GM23338 (cell line): ENCODE measurements around the gene CLPTM1L. TPM values are rescaled to one million over a fixed set of nuclear protein-coding genes. Genes with fewer than 3 reads are reported as not detected.

ENCODE experiments used
- ATAC-seq: fragments of 200-7000 bp; cut with Tn5 transposase; 3 replicates; pipeline ENCODE4 v1.9.1; 2020
- DNase-seq: peaks from one replicate; pipeline ENCODE4 v3.0.0-alpha.2; 2015; ENCODE audit warnings: low spot score
- H2AFZ ChIP-seq: fragments of 200-600 bp; sonication (generic); 2 replicates; pipeline ENCODE4 v1.8.0; 2016; ENCODE audit warnings: antibody characterized with exemption, mild to moderate bottlenecking, moderate library complexity
- H3F3A ChIP-seq: fragments of 200-600 bp; sonication (generic); replicated peaks from 2 replicates; pipeline ENCODE4 v1.8.0; 2017; ENCODE audit warnings: antibody characterized with exemption, mixed run types, low read depth
- H3K27ac ChIP-seq: fragments of 200-600 bp; sonication (generic); 2 replicates; pipeline ENCODE4 v1.6.1; 2016; ENCODE audit warnings: low read depth
- H3K27me3 ChIP-seq: fragments of 200-600 bp; sonication (generic); 2 replicates; pipeline ENCODE4 v1.8.0; 2016; ENCODE audit warnings: mild to moderate bottlenecking, mixed run types, moderate library complexity; ENCODE audit not compliant: insufficient read depth
- H3K36me3 ChIP-seq: fragments of 200-600 bp; sonication (generic); 2 replicates; pipeline ENCODE4 v1.8.0; 2016; ENCODE audit warnings: mild to moderate bottlenecking; ENCODE audit not compliant: insufficient read depth
- H3K4me1 ChIP-seq: fragments of 200-600 bp; sonication (generic); 2 replicates; pipeline ENCODE4 v1.8.0; 2016; ENCODE audit warnings: mild to moderate bottlenecking, moderate library complexity; ENCODE audit not compliant: insufficient read depth
- H3K4me2 ChIP-seq: fragments of 200-600 bp; sonication (generic); 2 replicates; pipeline ENCODE4 v1.7.1; 2017; ENCODE audit warnings: mixed run types
- H3K4me3 ChIP-seq: fragments of 200-600 bp; sonication (generic); 2 replicates; pipeline ENCODE4 v1.6.1; 2016; ENCODE audit warnings: mixed run types
- H3K79me2 ChIP-seq: fragments of 200-600 bp; sonication (generic); replicated peaks from 2 replicates; pipeline ENCODE4 v1.8.0; 2017; ENCODE audit warnings: mild to moderate bottlenecking; ENCODE audit not compliant: insufficient read depth
- H3K9me2 ChIP-seq: fragments of 200-600 bp; sonication (generic); 2 replicates; pipeline ENCODE4 v1.8.0; 2017; ENCODE audit not compliant: insufficient read depth
- H4K20me1 ChIP-seq: fragments of 200-600 bp; sonication (generic); replicated peaks from 2 replicates; pipeline ENCODE4 v1.8.0; 2017; ENCODE audit warnings: mild to moderate bottlenecking; ENCODE audit not compliant: insufficient read depth
- H3K27ac Mint-ChIP-seq: 2 replicates; pipeline ENCODE4 v1.8.0; 2020; ENCODE audit warnings: inconsistent platforms, mild to moderate bottlenecking, moderate library complexity, mixed read lengths
- H3K27me3 Mint-ChIP-seq: 3 replicates; pipeline ENCODE4 v1.8.0; 2022; ENCODE audit warnings: low read depth, mild to moderate bottlenecking, moderate library complexity, mixed read lengths, inconsistent platforms; ENCODE audit not compliant: insufficient read depth, poor library complexity
- H3K36me3 Mint-ChIP-seq: 3 replicates; pipeline ENCODE4 v1.8.0; 2021; ENCODE audit warnings: low read depth, mild to moderate bottlenecking, inconsistent platforms, moderate library complexity, mixed read lengths
- H3K4me1 Mint-ChIP-seq: 3 replicates; pipeline ENCODE4 v1.8.0; 2020; ENCODE audit warnings: mild to moderate bottlenecking, inconsistent platforms, mixed read lengths
- H3K4me3 Mint-ChIP-seq: 3 replicates; pipeline ENCODE4 v1.8.0; 2021; ENCODE audit warnings: moderate library complexity, mild to moderate bottlenecking, inconsistent platforms, mixed read lengths
- H3K9me3 Mint-ChIP-seq: 3 replicates; pipeline ENCODE4 v1.8.0; 2020; ENCODE audit warnings: moderate library complexity, mild to moderate bottlenecking, inconsistent platforms, mixed read lengths
- CREB1 ChIP-seq: fragments of 250-450 bp; sonication (Bioruptor Pico); IDR thresholded peaks from 2 replicates; pipeline ENCODE4 v1.5.0; 2020; ENCODE audit warnings: low read depth, mild to moderate bottlenecking, moderate library complexity
- JUNB ChIP-seq: IDR thresholded peaks from one replicate; pipeline ENCODE4 v1.6.1; 2016; ENCODE audit warnings: antibody characterized with exemption; ENCODE audit not compliant: unreplicated experiment
- NANOG ChIP-seq: IDR thresholded peaks from 2 replicates; pipeline ENCODE4 v1.6.1; 2016; ENCODE audit warnings: antibody characterized with exemption, borderline replicate concordance
- POLR2AphosphoS5 ChIP-seq: IDR thresholded peaks from 2 replicates; pipeline ENCODE4 v1.6.1; 2016; ENCODE audit warnings: antibody characterized with exemption, low read depth
- ZNF114 ChIP-seq: fragments of 250-450 bp; sonication (Bioruptor Pico); IDR thresholded peaks from 2 replicates; pipeline ENCODE4 v1.5.0; 2020; ENCODE audit warnings: mild to moderate bottlenecking, moderate library complexity
- ZNF331 ChIP-seq: fragments of 250-450 bp; sonication (Bioruptor Pico); IDR thresholded peaks from 2 replicates; pipeline ENCODE4 v1.5.0; 2020; ENCODE audit warnings: low read depth, mild to moderate bottlenecking, moderate library complexity
- polyA plus RNA-seq: library from polyadenylated mRNA; unstranded; fragments of >200 nt; fragmentation: Nextera tagmentation; extraction: Ambion mirVana; gene quantifications from 2 replicates; pipeline ENCODE4 v1.2.1, GENCODE V29; 2016
- total RNA-seq: library from RNA; depleted of rRNA; stranded (reverse); fragments of >200 nt; shearing (Covaris generic); gene quantifications from 2 replicates; pipeline ENCODE4 v1.2.3, GENCODE V29; 2014
- TF ChIP-seq, protein P1 (sequence below): fragments of 250-450 bp; sonication (Bioruptor Pico); IDR thresholded peaks from 2 replicates; pipeline ENCODE4 v1.5.0; 2020; ENCODE audit warnings: mild to moderate bottlenecking, moderate library complexity
- TF ChIP-seq, protein P2 (sequence below): IDR thresholded peaks from one replicate; pipeline ENCODE4 v1.6.1; 2018; ENCODE audit warnings: antibody characterized with exemption; ENCODE audit not compliant: unreplicated experiment

The CLPTM1L gene
- total and polyA plus RNA-seq, 2 experiments from 2014 or later = 39.9 to 110 TPM

DNA sequence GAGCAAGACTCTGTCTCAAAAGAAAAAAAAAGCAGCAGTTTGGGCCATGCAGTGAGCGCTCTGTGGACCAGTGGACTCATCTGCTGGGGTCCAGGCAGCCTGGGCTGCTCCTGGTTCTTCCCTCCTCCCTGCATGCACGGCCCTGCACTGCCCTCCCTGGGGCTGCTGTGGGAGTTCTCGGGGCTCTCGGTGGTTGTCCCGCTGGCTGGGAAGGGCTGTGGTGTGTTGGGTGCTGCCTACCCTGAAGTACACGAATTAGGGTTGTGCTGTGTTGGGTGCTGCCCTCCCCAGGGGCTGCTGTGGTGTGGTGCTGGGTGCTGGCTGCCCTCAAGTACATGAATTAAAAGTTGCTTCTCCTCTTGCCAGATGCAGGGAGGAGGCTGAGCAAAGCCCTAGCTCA, 18.3 kb upstream of the CLPTM1L start (continued):
- TF ChIP-seq, protein P1, sequence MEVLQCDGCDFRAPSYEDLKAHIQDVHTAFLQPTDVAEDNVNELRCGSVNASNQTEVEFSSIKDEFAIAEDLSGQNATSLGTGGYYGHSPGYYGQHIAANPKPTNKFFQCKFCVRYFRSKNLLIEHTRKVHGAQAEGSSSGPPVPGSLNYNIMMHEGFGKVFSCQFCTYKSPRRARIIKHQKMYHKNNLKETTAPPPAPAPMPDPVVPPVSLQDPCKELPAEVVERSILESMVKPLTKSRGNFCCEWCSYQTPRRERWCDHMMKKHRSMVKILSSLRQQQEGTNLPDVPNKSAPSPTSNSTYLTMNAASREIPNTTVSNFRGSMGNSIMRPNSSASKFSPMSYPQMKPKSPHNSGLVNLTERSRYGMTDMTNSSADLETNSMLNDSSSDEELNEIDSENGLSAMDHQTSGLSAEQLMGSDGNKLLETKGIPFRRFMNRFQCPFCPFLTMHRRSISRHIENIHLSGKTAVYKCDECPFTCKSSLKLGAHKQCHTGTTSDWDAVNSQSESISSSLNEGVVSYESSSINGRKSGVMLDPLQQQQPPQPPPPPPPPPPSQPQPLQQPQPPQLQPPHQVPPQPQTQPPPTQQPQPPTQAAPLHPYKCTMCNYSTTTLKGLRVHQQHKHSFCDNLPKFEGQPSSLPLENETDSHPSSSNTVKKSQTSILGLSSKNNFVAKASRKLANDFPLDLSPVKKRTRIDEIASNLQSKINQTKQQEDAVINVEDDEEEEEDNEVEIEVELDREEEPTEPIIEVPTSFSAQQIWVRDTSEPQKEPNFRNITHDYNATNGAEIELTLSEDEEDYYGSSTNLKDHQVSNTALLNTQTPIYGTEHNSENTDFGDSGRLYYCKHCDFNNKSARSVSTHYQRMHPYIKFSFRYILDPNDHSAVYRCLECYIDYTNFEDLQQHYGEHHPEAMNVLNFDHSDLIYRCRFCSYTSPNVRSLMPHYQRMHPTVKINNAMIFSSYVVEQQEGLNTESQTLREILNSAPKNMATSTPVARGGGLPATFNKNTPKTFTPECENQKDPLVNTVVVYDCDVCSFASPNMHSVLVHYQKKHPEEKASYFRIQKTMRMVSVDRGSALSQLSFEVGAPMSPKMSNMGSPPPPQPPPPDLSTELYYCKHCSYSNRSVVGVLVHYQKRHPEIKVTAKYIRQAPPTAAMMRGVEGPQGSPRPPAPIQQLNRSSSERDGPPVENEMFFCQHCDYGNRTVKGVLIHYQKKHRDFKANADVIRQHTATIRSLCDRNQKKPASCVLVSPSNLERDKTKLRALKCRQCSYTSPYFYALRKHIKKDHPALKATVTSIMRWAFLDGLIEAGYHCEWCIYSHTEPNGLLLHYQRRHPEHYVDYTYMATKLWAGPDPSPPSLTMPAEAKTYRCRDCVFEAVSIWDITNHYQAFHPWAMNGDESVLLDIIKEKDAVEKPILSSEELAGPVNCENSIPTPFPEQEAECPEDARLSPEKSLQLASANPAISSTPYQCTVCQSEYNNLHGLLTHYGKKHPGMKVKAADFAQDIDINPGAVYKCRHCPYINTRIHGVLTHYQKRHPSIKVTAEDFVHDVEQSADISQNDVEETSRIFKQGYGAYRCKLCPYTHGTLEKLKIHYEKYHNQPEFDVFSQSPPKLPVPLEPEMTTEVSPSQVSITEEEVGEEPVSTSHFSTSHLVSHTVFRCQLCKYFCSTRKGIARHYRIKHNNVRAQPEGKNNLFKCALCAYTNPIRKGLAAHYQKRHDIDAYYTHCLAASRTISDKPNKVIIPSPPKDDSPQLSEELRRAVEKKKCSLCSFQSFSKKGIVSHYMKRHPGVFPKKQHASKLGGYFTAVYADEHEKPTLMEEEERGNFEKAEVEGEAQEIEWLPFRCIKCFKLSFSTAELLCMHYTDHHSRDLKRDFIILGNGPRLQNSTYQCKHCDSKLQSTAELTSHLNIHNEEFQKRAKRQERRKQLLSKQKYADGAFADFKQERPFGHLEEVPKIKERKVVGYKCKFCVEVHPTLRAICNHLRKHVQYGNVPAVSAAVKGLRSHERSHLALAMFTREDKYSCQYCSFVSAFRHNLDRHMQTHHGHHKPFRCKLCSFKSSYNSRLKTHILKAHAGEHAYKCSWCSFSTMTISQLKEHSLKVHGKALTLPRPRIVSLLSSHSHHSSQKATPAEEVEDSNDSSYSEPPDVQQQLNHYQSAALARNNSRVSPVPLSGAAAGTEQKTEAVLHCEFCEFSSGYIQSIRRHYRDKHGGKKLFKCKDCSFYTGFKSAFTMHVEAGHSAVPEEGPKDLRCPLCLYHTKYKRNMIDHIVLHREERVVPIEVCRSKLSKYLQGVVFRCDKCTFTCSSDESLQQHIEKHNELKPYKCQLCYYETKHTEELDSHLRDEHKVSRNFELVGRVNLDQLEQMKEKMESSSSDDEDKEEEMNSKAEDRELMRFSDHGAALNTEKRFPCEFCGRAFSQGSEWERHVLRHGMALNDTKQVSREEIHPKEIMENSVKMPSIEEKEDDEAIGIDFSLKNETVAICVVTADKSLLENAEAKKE = no peak
- TF ChIP-seq, protein P2, sequence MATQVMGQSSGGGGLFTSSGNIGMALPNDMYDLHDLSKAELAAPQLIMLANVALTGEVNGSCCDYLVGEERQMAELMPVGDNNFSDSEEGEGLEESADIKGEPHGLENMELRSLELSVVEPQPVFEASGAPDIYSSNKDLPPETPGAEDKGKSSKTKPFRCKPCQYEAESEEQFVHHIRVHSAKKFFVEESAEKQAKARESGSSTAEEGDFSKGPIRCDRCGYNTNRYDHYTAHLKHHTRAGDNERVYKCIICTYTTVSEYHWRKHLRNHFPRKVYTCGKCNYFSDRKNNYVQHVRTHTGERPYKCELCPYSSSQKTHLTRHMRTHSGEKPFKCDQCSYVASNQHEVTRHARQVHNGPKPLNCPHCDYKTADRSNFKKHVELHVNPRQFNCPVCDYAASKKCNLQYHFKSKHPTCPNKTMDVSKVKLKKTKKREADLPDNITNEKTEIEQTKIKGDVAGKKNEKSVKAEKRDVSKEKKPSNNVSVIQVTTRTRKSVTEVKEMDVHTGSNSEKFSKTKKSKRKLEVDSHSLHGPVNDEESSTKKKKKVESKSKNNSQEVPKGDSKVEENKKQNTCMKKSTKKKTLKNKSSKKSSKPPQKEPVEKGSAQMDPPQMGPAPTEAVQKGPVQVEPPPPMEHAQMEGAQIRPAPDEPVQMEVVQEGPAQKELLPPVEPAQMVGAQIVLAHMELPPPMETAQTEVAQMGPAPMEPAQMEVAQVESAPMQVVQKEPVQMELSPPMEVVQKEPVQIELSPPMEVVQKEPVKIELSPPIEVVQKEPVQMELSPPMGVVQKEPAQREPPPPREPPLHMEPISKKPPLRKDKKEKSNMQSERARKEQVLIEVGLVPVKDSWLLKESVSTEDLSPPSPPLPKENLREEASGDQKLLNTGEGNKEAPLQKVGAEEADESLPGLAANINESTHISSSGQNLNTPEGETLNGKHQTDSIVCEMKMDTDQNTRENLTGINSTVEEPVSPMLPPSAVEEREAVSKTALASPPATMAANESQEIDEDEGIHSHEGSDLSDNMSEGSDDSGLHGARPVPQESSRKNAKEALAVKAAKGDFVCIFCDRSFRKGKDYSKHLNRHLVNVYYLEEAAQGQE = no peak
- TF ChIP-seq POLR2AphosphoS5 (no peak), JUNB (no peak)

DNA sequence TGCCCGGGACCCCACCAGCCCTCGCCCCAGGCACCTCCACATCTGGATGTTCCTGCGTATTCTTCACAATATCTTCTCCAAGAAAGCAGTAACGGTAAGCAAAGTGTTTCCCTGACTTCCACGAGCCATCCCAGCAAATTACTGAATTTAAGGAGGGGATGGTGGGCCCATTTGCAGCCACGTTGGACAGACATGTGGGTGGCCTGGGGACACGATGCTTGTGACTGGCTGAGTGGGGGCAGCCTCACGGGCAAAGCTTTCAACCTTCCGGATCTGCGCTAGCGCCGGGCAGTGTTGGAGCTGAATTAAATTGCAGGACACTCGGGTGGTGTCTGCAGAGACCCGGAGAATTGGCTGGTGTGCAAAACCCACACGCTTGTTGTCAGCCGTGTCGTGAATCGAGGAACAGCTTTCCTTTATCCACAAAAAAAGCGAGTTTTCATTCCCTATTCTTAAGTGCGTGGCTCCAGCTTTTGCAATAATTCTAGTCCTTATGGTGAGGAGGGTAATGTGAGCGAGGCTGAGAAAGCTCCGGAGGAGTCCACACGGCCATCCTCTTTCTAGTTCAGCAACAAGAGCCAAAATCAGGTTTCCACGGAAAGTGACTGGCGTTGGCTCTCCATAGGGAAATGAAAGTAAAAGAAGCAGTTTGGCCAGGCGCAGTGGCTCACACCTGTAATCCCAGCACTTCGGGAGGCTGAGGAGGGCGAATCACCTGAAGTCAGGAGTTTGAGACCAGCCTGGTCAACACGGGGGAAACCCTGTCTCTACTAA, 17.5 kb upstream of the CLPTM1L start:
- TF ChIP-seq NANOG (no peak), ZNF331 (CRISPR knock-in tag) (no peak), CREB1 (CRISPR knock-in tag) (no peak), ZNF114 (no peak), JUNB (no peak)
- no peaks in the 10 kb centered on the region for H3K9me2 ChIP-seq
- H3K27me3 ChIP-seq = no peaks in the 10 kb centered on the region
- no peak overlapping the region for H3K27ac Mint-ChIP-seq
- H3K4me2 ChIP-seq = no peak overlapping the region
- DNase-seq (no peak), ATAC-seq (no peak)
- no peaks in the 10 kb centered on the region; the same call in 2 of the 3 replicates for H3K9me3 Mint-ChIP-seq
- H3K36me3 ChIP-seq = no peaks in the 10 kb centered on the region
- 0 out of 2 replicates have a peak overlapping the region, but pooled peaks have one; percentile 18 for H2AFZ ChIP-seq
- no peaks in the 10 kb centered on the region for H3K79me2 ChIP-seq
- H3F3A ChIP-seq = no peaks in the 10 kb centered on the region
- H4K20me1 ChIP-seq = no peaks in the 10 kb centered on the region
- no peaks in the 10 kb centered on the region for H3K36me3 Mint-ChIP-seq
- no peak overlapping the region for H3K4me3 Mint-ChIP-seq
- peaks cover 15% of the 10 kb centered on the region for H3K27me3 Mint-ChIP-seq
- H3K4me1 ChIP-seq = no peaks in the 10 kb centered on the region; the same call in 1 of the 2 replicates
- no peak overlapping the region for H3K4me3 ChIP-seq
- no peak overlapping the region for H3K27ac ChIP-seq
- H3K4me1 Mint-ChIP-seq = peaks cover 18% of the 10 kb centered on the region; the same call in 2 of the 3 replicates
